Endodermal cell (in vitro differentiated cells): ENCODE data around the gene RUNX2. TPM values are rescaled to one million over a fixed set of nuclear protein-coding genes. Genes with fewer than 3 reads are reported as not detected.

Experiments used
- DNase-seq: peaks from one replicate; pipeline ENCODE4 v3.0.0-alpha.2; 2017
- H3K27ac ChIP-seq: 2 replicates; pipeline ENCODE4 v1.5.1; 2013; ENCODE audit warnings: mild to moderate bottlenecking, low read depth, low read length, moderate library complexity
- H3K27me3 ChIP-seq: 2 replicates; pipeline ENCODE4 v1.6.1; 2013; ENCODE audit warnings: mild to moderate bottlenecking, low read length, moderate library complexity; ENCODE audit not compliant: insufficient read depth, control insufficient read depth, poor library complexity, severe bottlenecking
- H3K36me3 ChIP-seq: 2 replicates; pipeline ENCODE4 v1.7.0; 2013; ENCODE audit warnings: mild to moderate bottlenecking, low read length, moderate library complexity; ENCODE audit not compliant: control insufficient read depth, insufficient read depth
- H3K4me1 ChIP-seq: one replicate; pipeline ENCODE4 v1.7.0; 2013; ENCODE audit warnings: low read length; ENCODE audit not compliant: control insufficient read depth, insufficient read depth
- H3K4me3 ChIP-seq: 2 replicates; pipeline ENCODE4 v1.5.1; 2013; ENCODE audit warnings: mild to moderate bottlenecking, low read length, moderate library complexity
- H3K9ac ChIP-seq: 2 replicates; pipeline ENCODE4 v1.6.1; 2013; ENCODE audit warnings: mild to moderate bottlenecking, low read length, moderate library complexity; ENCODE audit not compliant: poor library complexity, severe bottlenecking; ENCODE audit errors: extremely low read depth
- H3K9me3 ChIP-seq: 2 replicates; pipeline ENCODE4 v1.6.1; 2013; ENCODE audit warnings: mild to moderate bottlenecking, low read length, moderate library complexity; ENCODE audit not compliant: control insufficient read depth
- H3K27ac Mint-ChIP-seq: 2 replicates; pipeline ENCODE4 v1.8.0; 2020; ENCODE audit warnings: mixed read lengths
- H3K27me3 Mint-ChIP-seq: 2 replicates; pipeline ENCODE4 v1.8.0; 2021; ENCODE audit warnings: mild to moderate bottlenecking, mixed read lengths; ENCODE audit not compliant: insufficient read depth
- H3K36me3 Mint-ChIP-seq: 2 replicates; pipeline ENCODE4 v1.8.0; 2020; ENCODE audit warnings: low read depth, mixed read lengths
- H3K4me1 Mint-ChIP-seq: 2 replicates; pipeline ENCODE4 v1.8.0; 2020; ENCODE audit warnings: mixed read lengths
- H3K4me3 Mint-ChIP-seq: 2 replicates; pipeline ENCODE4 v1.8.0; 2020; ENCODE audit warnings: mild to moderate bottlenecking, moderate library complexity, mixed read lengths
- H3K9me3 Mint-ChIP-seq: 2 replicates; pipeline ENCODE4 v1.8.0; 2020; ENCODE audit warnings: mild to moderate bottlenecking, mixed read lengths
- CTCF ChIP-seq: fragments of 200-600 bp; sonication (generic); conservative IDR thresholded peaks from 2 replicates; pipeline ENCODE4 v1.5.0; 2021; ENCODE audit warnings: antibody characterized with exemption, mild to moderate bottlenecking
- WGBS, 2 experiments: methylation state at CpG; one replicate each; pipeline versions ENCODE4 v1.1.5 to v1.1.7; 2013; ENCODE audit warnings: missing lambda C conversion rate in 2 of 2, mixed read lengths in 1 of 2; ENCODE audit not compliant: insufficient coverage in 1 of 2, insufficient read length in 1 of 2; 5-methylcytosine and 5-hydroxymethylcytosine counted together
- total RNA-seq, 2 donors: library from RNA; stranded (reverse); fragmentation: NEBNext Ultra II Directional in 1 of 2; extraction: Animal tissue kit (Norgen Biotek cat#: 25700) in 1 of 2; gene quantifications; 2 replicates in 1 of 2; 3 replicates in 1 of 2; pipeline ENCODE4 v1.2.1, GENCODE V29; 2021

RUNX2 gene
- total RNA-seq, 2 donors from 2014 or later = 0.18 to 0.26 TPM

- WGBS, 2 experiments = 93% methylated on average over 9 to 10 of the region's 10 CpGs
- H3K27ac Mint-ChIP-seq = no peak overlapping the region
- Histone ChIP-seq H3K9me3 (no peaks in the 10 kb centered on the region), H3K9ac (no peak overlapping the region), H3K27me3 (no peaks in the 10 kb centered on the region), H3K4me3 (no peak overlapping the region), H3K27ac (no peak overlapping the region), H3K36me3 (no peaks in the 10 kb centered on the region), H3K4me1 (no peaks in the 10 kb centered on the region)
- H3K4me3 Mint-ChIP-seq = no peak overlapping the region
- no peak for TF ChIP-seq CTCF
- DNase-seq = no peak
- no peaks in the 10 kb centered on the region for H3K27me3 Mint-ChIP-seq
- no peaks in the 10 kb centered on the region for H3K36me3 Mint-ChIP-seq
- H3K9me3 Mint-ChIP-seq = no peaks in the 10 kb centered on the region
- peaks cover 2% of the 10 kb centered on the region for H3K4me1 Mint-ChIP-seq
Observed at GRCh38 chr6:45608252-45608913, 280.3 kb downstream of the RUNX2 start.

GRCh38 chr6:45609141-45609638 lies 281.1 kb downstream of the RUNX2 start:
- TF ChIP-seq CTCF = no peak
- Mint-ChIP-seq H3K4me3 (no peak overlapping the region), H3K27me3 (no peaks in the 10 kb centered on the region), H3K4me1 (peaks cover 2% of the 10 kb centered on the region), H3K36me3 (no peaks in the 10 kb centered on the region), H3K27ac (no peak overlapping the region), H3K9me3 (no peaks in the 10 kb centered on the region)
- Histone ChIP-seq H3K9ac (no peak overlapping the region), H3K4me3 (no peak overlapping the region), H3K27ac (no peak overlapping the region), H3K4me1 (no peaks in the 10 kb centered on the region), H3K9me3 (no peaks in the 10 kb centered on the region), H3K36me3 (no peaks in the 10 kb centered on the region), H3K27me3 (no peaks in the 10 kb centered on the region)
- WGBS, 2 experiments = 89 to 100% methylated on average over 4 to 6 of the region's 6 CpGs
- DNase-seq = no peak

- H3K4me3 ChIP-seq = no peak overlapping the region
- no peaks in the 10 kb centered on the region for H3K27me3 ChIP-seq
- Mint-ChIP-seq H3K27me3 (no peaks in the 10 kb centered on the region), H3K4me1 (peaks cover 2% of the 10 kb centered on the region), H3K9me3 (no peaks in the 10 kb centered on the region), H3K27ac (no peak overlapping the region), H3K4me3 (no peak overlapping the region), H3K36me3 (no peaks in the 10 kb centered on the region)
- H3K9me3 ChIP-seq = no peaks in the 10 kb centered on the region
- H3K4me1 ChIP-seq = no peaks in the 10 kb centered on the region
- H3K36me3 ChIP-seq = no peaks in the 10 kb centered on the region
- no peak for TF ChIP-seq CTCF
- WGBS, 2 experiments = 93% methylated on average over 1 of the region's 1 CpG; no CpG with 5 or more reads in 1 of the 2 experiments
- no peak overlapping the region for H3K27ac ChIP-seq
- DNase-seq = no peak
- H3K9ac ChIP-seq = no peak overlapping the region
Observed at GRCh38 chr6:45610374-45610773, 282.2 kb downstream of the RUNX2 start.
